Naive thymus-derived CD4-positive, alpha-beta T cell (primary cell): ENCODE results near the gene SURF1. TPM values are rescaled to one million over a fixed set of nuclear protein-coding genes. Genes with fewer than 3 reads are reported as not detected.

Experiments
- ATAC-seq: fragments of 150-1000 bp; cut with Tn5 transposase; 2 replicates; pipeline ENCODE4 v1.10.0; 2021; ENCODE audit warnings: mild to moderate bottlenecking, moderate library complexity
- CTCF ChIA-PET: fragments of 350-600 bp; sonication (Branson Sonifier 250); formaldehyde crosslinking; loops from one replicate; lab custom pipeline; 2021; ENCODE audit warnings: antibody characterized with exemption; lab: Charles Lee
- POLR2A ChIA-PET: fragments of 350-600 bp; sonication (Branson Sonifier 250); formaldehyde crosslinking; loops from one replicate; lab custom pipeline; 2021; ENCODE audit warnings: antibody characterized with exemption, inconsistent platforms; lab: Charles Lee
- DNase-seq, 9 donors: peaks; one replicate each; pipeline versions ENCODE4 v3.0.0 to v3.0.0-alpha.2; 2020 to 2022; ENCODE audit warnings: mixed read lengths in 1 of 9
- H3K27ac ChIP-seq: one replicate; pipeline ENCODE4 v1.7.0; 2013; ENCODE audit warnings: mild to moderate bottlenecking, low read depth, low read length, moderate library complexity
- H3K27me3 ChIP-seq, 2 donors: one replicate each; pipeline ENCODE4 v1.7.0; 2013; ENCODE audit warnings: low read length in 2 of 2, mild to moderate bottlenecking in 2 of 2, moderate library complexity in 2 of 2; ENCODE audit not compliant: control insufficient read depth in 2 of 2, insufficient read depth in 2 of 2
- H3K36me3 ChIP-seq, 3 experiments: 1 replicate in 2 of 3; 2 replicates in 1 of 3; pipeline ENCODE4 v1.7.0; 2013; ENCODE audit warnings: low read length in 3 of 3, mild to moderate bottlenecking in 3 of 3, moderate library complexity in 1 of 3; ENCODE audit not compliant: insufficient read depth in 3 of 3, control insufficient read depth in 2 of 3
- H3K4me1 ChIP-seq, 2 donors: one replicate each; pipeline ENCODE4 v1.7.0; 2013; ENCODE audit warnings: low read length in 2 of 2, mild to moderate bottlenecking in 2 of 2, moderate library complexity in 1 of 2; ENCODE audit not compliant: control insufficient read depth in 2 of 2, insufficient read depth in 2 of 2
- H3K4me3 ChIP-seq: 2 replicates; pipeline ENCODE4 v1.7.0; 2013; ENCODE audit warnings: mild to moderate bottlenecking, low read length
- H3K9me3 ChIP-seq, 3 experiments: 1 replicate in 2 of 3; 2 replicates in 1 of 3; pipeline ENCODE4 v1.7.0; 2013; ENCODE audit warnings: low read length in 3 of 3; ENCODE audit not compliant: control insufficient read depth in 2 of 3
- H3K27ac Mint-ChIP-seq, 9 donors: one replicate each; pipeline ENCODE4 v1.8.0; 2020 to 2022; ENCODE audit warnings: mixed read lengths in 9 of 9, mild to moderate bottlenecking in 8 of 9, moderate library complexity in 5 of 9, inconsistent platforms in 2 of 9
- H3K27me3 Mint-ChIP-seq, 5 donors: one replicate each; pipeline ENCODE4 v1.8.0; 2021 to 2022; ENCODE audit warnings: mixed read lengths in 5 of 5, mild to moderate bottlenecking in 1 of 5
- H3K36me3 Mint-ChIP-seq, 5 donors: one replicate each; pipeline ENCODE4 v1.8.0; 2020 to 2022; ENCODE audit warnings: mixed read lengths in 5 of 5, mild to moderate bottlenecking in 3 of 5, inconsistent platforms in 1 of 5
- H3K4me1 Mint-ChIP-seq, 7 donors: one replicate each; pipeline ENCODE4 v1.8.0; 2020 to 2022; ENCODE audit warnings: mixed read lengths in 7 of 7, mild to moderate bottlenecking in 3 of 7, inconsistent platforms in 1 of 7
- H3K4me3 Mint-ChIP-seq, 10 donors: one replicate each; pipeline ENCODE4 v1.8.0; 2020 to 2022; ENCODE audit warnings: mild to moderate bottlenecking in 10 of 10, mixed read lengths in 10 of 10, moderate library complexity in 6 of 10, inconsistent platforms in 2 of 10
- H3K9me3 Mint-ChIP-seq, 11 donors: one replicate each; pipeline ENCODE4 v1.8.0; 2020 to 2022; ENCODE audit warnings: mixed read lengths in 11 of 11, mild to moderate bottlenecking in 4 of 11, inconsistent platforms in 1 of 11, moderate library complexity in 1 of 11
- intact Hi-C, 2 donors: fragments of 100-400 bp; cut with micrococcal nuclease; formaldehyde crosslinking; loops; one replicate each; pipeline ENCODE4 v1.15.1; 2023
- polyA plus RNA-seq, 2 donors: library from polyadenylated mRNA; unstranded; fragments of 300-500 nt; fragmentation: Illumina TruSeq; gene quantifications; one replicate each; pipeline ENCODE4 v1.2.3, GENCODE V29; 2021
- total RNA-seq, 6 experiments: library from RNA in 5 of 6; stranded (reverse) in 5 of 6; gene quantifications; 1 replicate in 5 of 6; 2 replicates in 1 of 6; pipeline ENCODE4 v1.2.3 and lab custom pipeline; 2021 to 2026

Gene SURF1
- total and polyA plus RNA-seq, 7 experiments from 2014 or later, result 40.5 to 128 (median 53.3) TPM

DNA sequence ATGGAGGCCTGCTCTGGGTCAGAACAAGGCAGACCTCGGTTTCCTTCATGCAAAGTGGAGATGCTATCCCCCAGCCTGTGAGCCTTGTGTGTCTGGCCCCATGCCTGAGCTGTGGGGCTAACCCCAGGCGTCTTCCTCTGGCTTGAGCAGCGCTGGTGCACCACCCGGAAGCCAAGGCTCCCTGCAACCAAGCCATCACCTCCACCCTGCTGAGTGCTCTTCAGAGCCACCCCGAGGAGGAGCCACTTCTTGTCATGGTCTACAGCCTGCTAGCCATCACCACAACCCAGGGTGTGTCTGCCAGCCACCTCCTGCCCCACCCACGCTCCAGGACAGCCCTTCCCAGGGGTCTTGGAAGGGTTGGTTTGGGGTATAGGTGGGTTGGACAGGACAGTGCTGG is 45.3 kb upstream of the SURF1 start:
- Histone ChIP-seq H3K27ac (no peak overlapping the region), H3K4me3 (no peak overlapping the region), H3K9me3 (no peaks in the 10 kb centered on the region), H3K27me3 (no peaks in the 10 kb centered on the region), H3K4me1 (no peaks in the 10 kb centered on the region), H3K36me3 (peaks cover 0 to 33% (median 3%) of the 10 kb centered on the region in 3 experiments)
- CTCF ChIA-PET, result no interaction called here
- DNase-seq (no peak), ATAC-seq (no peak)
- intact Hi-C loops, result no loop called here
- POLR2A ChIA-PET, result interaction anchor here (0.8 kb wide), 1 partner anchor 30 kb away, joined by 4 read pairs; no protein-coding TSS in a partner anchor
- Mint-ChIP-seq H3K4me3 (no peak overlapping the region), H3K9me3 (peaks cover 0 to 2% (median 0%) of the 10 kb centered on the region in 11 donors), H3K27me3 (no peaks in the 10 kb centered on the region), H3K4me1 (peaks cover 0 to 9% (median 5%) of the 10 kb centered on the region in 7 donors), H3K27ac (no peak overlapping the region), H3K36me3 (peaks cover 0 to 14% (median 0%) of the 10 kb centered on the region in 5 donors)

DNA sequence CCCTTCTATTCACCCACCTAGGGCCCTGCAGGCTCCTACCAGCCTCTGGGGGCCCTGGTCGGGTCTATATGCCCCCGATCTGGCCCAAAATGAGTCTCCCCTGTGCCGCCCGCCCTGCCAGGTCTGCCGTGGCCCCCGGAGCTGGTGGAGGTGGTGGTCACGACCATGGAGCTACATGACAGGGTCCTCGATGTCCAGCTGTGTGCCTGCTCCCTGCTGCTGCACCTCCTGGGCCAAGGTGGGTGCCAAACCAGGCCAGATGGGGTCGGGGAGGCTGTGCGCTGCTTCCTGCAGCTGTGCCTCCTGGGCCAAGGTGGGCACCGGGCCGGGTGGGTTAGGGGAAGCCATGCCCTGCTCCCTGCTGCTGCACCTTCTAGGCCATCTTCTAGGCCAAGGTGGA is 44.0 kb upstream of the SURF1 start:
- DNase-seq (no peak), ATAC-seq (no peak)
- Mint-ChIP-seq H3K36me3 (peaks cover 0 to 1% (median 0%) of the 10 kb centered on the region in 5 donors), H3K27ac (no peak overlapping the region), H3K27me3 (no peaks in the 10 kb centered on the region), H3K4me3 (no peak overlapping the region), H3K4me1 (peaks cover 0 to 7% (median 4%) of the 10 kb centered on the region in 7 donors), H3K9me3 (no peaks in the 10 kb centered on the region)
- ChIA-PET CTCF (interaction anchor here (1.1 kb wide), 1 partner anchor 214 kb away, joined by 4 read pairs; no protein-coding TSS in a partner anchor), POLR2A (no interaction called here)
- H3K4me1 ChIP-seq, result no peaks in the 10 kb centered on the region
- H3K27ac ChIP-seq, result no peak overlapping the region
- no peak overlapping the region for H3K4me3 ChIP-seq
- intact Hi-C loops, result no loop called here
- H3K9me3 ChIP-seq, result no peaks in the 10 kb centered on the region
- no peaks in the 10 kb centered on the region for H3K27me3 ChIP-seq
- peaks cover 0 to 20% (median 0%) of the 10 kb centered on the region in 3 experiments for H3K36me3 ChIP-seq

DNA sequence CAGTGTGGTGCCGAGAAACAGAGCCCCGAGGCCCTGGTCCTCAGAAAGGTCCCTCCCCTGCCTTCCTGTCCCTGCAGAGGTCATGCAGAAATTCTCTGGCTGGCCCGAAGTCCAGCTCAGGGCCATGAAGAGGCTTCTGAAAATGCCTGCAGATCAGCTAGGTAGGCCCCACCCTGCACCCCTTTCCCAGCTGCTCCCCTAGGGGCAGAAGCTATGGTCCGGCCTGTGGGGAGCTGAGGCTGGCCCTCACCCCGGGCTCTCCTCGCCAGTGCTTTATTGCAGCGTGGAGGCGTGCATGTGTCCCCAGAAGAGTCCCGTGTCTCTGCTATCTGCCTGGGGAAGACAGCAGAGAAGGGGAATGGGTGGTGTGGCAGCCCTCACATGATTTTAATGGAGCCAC is 41.6 kb upstream of the SURF1 start:
- CTCF ChIA-PET, result no interaction called here
- no peak overlapping the region for H3K4me3 ChIP-seq
- POLR2A ChIA-PET, result no interaction called here
- Mint-ChIP-seq H3K9me3 (no peaks in the 10 kb centered on the region), H3K4me3 (no peak overlapping the region), H3K27ac (no peak overlapping the region), H3K36me3 (no peaks in the 10 kb centered on the region), H3K4me1 (peaks cover 0 to 3% (median 0%) of the 10 kb centered on the region in 7 donors), H3K27me3 (no peaks in the 10 kb centered on the region)
- ATAC-seq (no peak), DNase-seq (no peak)
- intact Hi-C loops, result no loop called here
- no peaks in the 10 kb centered on the region for H3K9me3 ChIP-seq
- H3K36me3 ChIP-seq, result peaks cover 0 to 9% (median 0%) of the 10 kb centered on the region in 3 experiments
- no peak overlapping the region for H3K27ac ChIP-seq
- no peaks in the 10 kb centered on the region for H3K4me1 ChIP-seq
- H3K27me3 ChIP-seq, result no peaks in the 10 kb centered on the region

DNA sequence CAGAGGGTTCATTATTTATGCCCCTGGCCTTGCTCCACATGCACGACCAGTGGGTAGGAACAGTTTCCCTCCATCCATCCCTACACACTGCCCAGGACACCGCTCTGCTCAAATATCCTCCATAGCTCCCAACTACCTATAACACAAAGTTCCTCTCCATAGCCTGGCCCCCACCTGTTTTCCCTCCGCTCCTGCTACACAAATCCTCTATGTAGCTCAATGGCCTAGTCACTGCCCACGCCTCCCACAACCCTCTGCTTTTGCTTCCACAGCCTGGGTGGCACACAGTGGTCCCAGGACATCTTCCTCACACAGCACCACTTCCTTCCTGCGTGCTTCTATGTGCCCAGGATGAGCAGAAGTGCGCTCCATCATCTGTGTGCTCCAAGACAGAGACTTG is 41.1 kb upstream of the SURF1 start:
- H3K36me3 ChIP-seq, result peaks cover 0 to 4% (median 0%) of the 10 kb centered on the region in 3 experiments
- ChIA-PET CTCF (interaction anchor here (0.7 kb wide), 1 partner anchor 11 kb away, joined by 4 read pairs; no protein-coding TSS in a partner anchor), POLR2A (no interaction called here)
- H3K36me3 Mint-ChIP-seq, result no peaks in the 10 kb centered on the region
- no peaks in the 10 kb centered on the region for H3K9me3 Mint-ChIP-seq
- no peaks in the 10 kb centered on the region for H3K4me1 ChIP-seq
- intact Hi-C loops, result no loop called here
- H3K27ac ChIP-seq, result no peak overlapping the region
- ATAC-seq (no peak), DNase-seq (no peak)
- H3K27me3 Mint-ChIP-seq, result no peaks in the 10 kb centered on the region
- H3K4me1 Mint-ChIP-seq, result peaks cover 0 to 3% (median 0%) of the 10 kb centered on the region in 7 donors
- H3K4me3 Mint-ChIP-seq, result no peak overlapping the region
- H3K27me3 ChIP-seq, result no peaks in the 10 kb centered on the region
- H3K9me3 ChIP-seq, result no peaks in the 10 kb centered on the region
- peak overlapping the region in 3 of 9 donors; percentile 22 to 46 (median 39) for H3K27ac Mint-ChIP-seq
- no peak overlapping the region for H3K4me3 ChIP-seq

DNA sequence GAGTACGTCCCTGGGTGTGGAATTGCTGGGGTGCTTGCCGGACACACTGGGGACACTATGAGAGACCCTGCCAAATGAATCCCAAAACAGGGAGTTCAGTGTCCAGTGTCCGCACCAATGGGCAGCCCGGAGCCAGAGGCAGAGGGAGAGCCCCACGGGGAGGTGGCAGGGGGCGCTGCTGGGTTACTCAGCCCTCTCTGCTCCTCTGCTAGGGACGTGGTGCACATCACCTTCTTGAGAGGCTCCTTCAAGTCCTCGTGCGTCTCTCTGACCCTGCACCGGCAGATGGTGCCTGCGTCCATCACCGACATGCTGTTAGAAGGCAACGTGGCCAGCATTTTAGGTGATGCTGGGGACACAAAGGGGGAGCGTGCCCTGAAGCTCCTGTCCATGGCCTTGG is 40.7 kb upstream of the SURF1 start:
- Histone ChIP-seq H3K4me1 (no peaks in the 10 kb centered on the region), H3K36me3 (no peaks in the 10 kb centered on the region), H3K27me3 (no peaks in the 10 kb centered on the region), H3K9me3 (no peaks in the 10 kb centered on the region), H3K27ac (no peak overlapping the region), H3K4me3 (no peak overlapping the region)
- ChIA-PET CTCF (interaction anchor here (0.7 kb wide), 1 partner anchor 10 kb away, joined by 4 read pairs; no protein-coding TSS in a partner anchor), POLR2A (no interaction called here)
- Mint-ChIP-seq H3K27ac (peak overlapping the region in 2 of 9 donors; percentile 22 to 46), H3K4me3 (no peak overlapping the region), H3K36me3 (no peaks in the 10 kb centered on the region), H3K27me3 (no peaks in the 10 kb centered on the region), H3K9me3 (no peaks in the 10 kb centered on the region), H3K4me1 (peaks cover 0 to 3% (median 0%) of the 10 kb centered on the region in 7 donors)
- no peak for DNase-seq
- intact Hi-C loops, result no loop called here
- ATAC-seq, result no peak

DNA sequence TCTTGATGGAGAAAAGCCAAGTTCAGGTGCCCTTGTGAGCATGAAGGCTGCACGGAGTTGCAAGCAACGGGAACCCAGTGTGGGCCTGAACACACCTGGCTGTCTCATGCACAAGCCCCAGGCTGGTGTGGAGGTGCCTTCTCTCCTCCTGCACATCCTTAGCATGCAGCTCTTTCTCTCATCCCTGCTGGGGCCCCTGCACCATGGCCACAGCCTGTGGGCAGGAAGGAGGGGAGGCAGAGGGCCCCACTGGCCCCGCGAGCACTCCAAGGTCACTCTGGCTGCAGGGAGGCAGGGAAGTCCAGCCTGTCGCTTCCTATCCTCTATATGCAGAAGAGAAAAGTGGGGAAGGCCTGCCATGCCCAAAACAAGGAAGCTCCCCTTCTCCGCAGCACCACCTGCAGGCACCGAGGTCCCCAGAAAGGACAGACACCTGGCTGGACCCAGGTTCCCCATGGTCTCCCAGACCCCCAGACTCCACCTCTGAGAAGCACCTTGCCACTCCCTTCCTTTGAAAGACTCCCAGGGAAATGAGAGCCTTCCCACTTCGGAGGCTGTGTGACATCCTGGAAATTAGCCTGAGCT is 38.5 kb upstream of the SURF1 start:
- no peak overlapping the region for H3K27ac ChIP-seq
- H3K9me3 ChIP-seq, result no peaks in the 10 kb centered on the region
- Mint-ChIP-seq H3K4me1 (peaks cover 0 to 3% (median 0%) of the 10 kb centered on the region in 7 donors), H3K9me3 (no peaks in the 10 kb centered on the region), H3K4me3 (no peak overlapping the region), H3K27ac (no peak overlapping the region), H3K36me3 (no peaks in the 10 kb centered on the region), H3K27me3 (peaks cover 0 to 4% (median 0%) of the 10 kb centered on the region in 5 donors)
- no peak overlapping the region for H3K4me3 ChIP-seq
- no peaks in the 10 kb centered on the region for H3K27me3 ChIP-seq
- intact Hi-C loops, result no loop called here
- H3K4me1 ChIP-seq, result no peaks in the 10 kb centered on the region
- H3K36me3 ChIP-seq, result no peaks in the 10 kb centered on the region
- ChIA-PET CTCF (no interaction called here), POLR2A (no interaction called here)
- DNase-seq, result no peak
- ATAC-seq, result no peak

DNA sequence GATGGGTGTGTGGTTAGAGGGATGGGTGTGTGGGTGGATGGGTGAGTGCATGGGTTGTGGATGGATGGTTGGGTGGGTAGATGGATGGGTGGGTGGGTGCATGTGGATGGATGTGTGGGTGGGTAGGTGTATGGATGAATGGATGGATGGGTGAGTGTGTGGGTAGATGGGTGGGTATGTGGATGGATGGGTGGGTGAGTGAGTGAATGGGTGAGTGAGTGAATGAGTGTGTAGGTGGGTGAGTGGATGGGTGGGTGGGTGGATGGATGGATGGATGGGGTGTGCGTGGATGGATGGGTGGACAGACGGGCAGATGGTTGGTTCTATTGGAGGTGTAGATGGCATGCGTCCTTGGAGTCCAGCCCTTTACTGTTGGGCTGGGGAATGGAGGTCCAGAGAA is 37.1 kb upstream of the SURF1 start:
- H3K9me3 ChIP-seq, result no peaks in the 10 kb centered on the region
- no peaks in the 10 kb centered on the region for H3K36me3 ChIP-seq
- ChIA-PET CTCF (no interaction called here), POLR2A (no interaction called here)
- no peak overlapping the region for H3K4me3 ChIP-seq
- no peaks in the 10 kb centered on the region for H3K27me3 ChIP-seq
- no peak overlapping the region for H3K4me3 Mint-ChIP-seq
- intact Hi-C loops, result no loop called here
- peaks cover 0 to 9% (median 0%) of the 10 kb centered on the region in 5 donors for H3K27me3 Mint-ChIP-seq
- no peaks in the 10 kb centered on the region for H3K9me3 Mint-ChIP-seq
- ATAC-seq, result no peak
- no peak overlapping the region for H3K27ac Mint-ChIP-seq
- H3K4me1 ChIP-seq, result no peaks in the 10 kb centered on the region
- DNase-seq, result no peak
- no peak overlapping the region for H3K27ac ChIP-seq
- H3K4me1 Mint-ChIP-seq, result peaks cover 0 to 3% (median 0%) of the 10 kb centered on the region in 7 donors
- no peaks in the 10 kb centered on the region for H3K36me3 Mint-ChIP-seq
